Pancreas (tissue), 10 donors: ENCODE measurements around the gene THBS2. TPM values are rescaled to one million over a fixed set of nuclear protein-coding genes. Genes with fewer than 3 reads are reported as not detected.

Experiments
- ATAC-seq, 4 donors: fragments of 200-7000 bp; cut with Tn5 transposase; one replicate each; pipeline versions ENCODE4 v1.8.0 to v1.9.1; 2020; ENCODE audit warnings: mild to moderate bottlenecking in 4 of 4, moderate library complexity in 4 of 4
- DNase-seq, 6 donors: peaks; one replicate each; pipeline ENCODE4 v3.0.0-alpha.2; 2020
- FAIRE-seq: peaks from 2 replicates; lab custom pipeline; 2012; peaks lifted over from hg19 to GRCh38; lab: Jason Lieb, UNC
- H3K27ac ChIP-seq, 4 donors: fragments of 200-600 bp; sonication (generic); 1 replicate in 3 of 4; 2 replicates in 1 of 4; pipeline versions ENCODE4 v1.5.0 to v1.8.0; 2020
- H3K27me3 ChIP-seq, 4 donors: fragments of 200-600 bp; one replicate each; pipeline ENCODE4 v1.8.0; 2021
- H3K36me3 ChIP-seq, 3 donors: fragments of 200-600 bp; sonication (generic) in 1 of 3; one replicate each; pipeline versions ENCODE4 v1.5.0 to v1.8.0; 2020 to 2021
- H3K4me1 ChIP-seq, 3 donors: fragments of 200-600 bp; one replicate each; pipeline ENCODE4 v1.8.0; 2021
- H3K4me3 ChIP-seq, 4 donors: fragments of 200-600 bp; sonication (generic) in 2 of 4; one replicate each; pipeline versions ENCODE4 v1.5.0 to v1.8.0; 2020 to 2021
- H3K9me3 ChIP-seq, 4 donors: fragments of 200-600 bp; one replicate each; pipeline ENCODE4 v1.8.0; 2021
- WGBS, 2 donors: extraction: QIAGEN DNeasy Blood & Tissue Kit; methylation state at CpG; one replicate each; pipeline ENCODE4 v1.1.7; 2013; 5-methylcytosine and 5-hydroxymethylcytosine counted together
- intact Hi-C, 3 donors: fragments of 100-400 bp; cut with DNase I; formaldehyde crosslinking; loops; one replicate each; pipeline versions ENCODE4 v1.11.1 to v1.14.2; 2022
- polyA plus RNA-seq, 2 donors: library from polyadenylated mRNA; stranded (reverse); fragments of 200-250 nt; gene quantifications; one replicate each; pipeline ENCODE4 v1.2.3, GENCODE V29; 2013
- total RNA-seq, 6 donors: library from RNA; stranded (reverse); fragmentation: NEBNext Ultra II Directional in 4 of 6; extraction: Animal tissue kit (Norgen Biotek cat#: 25700) in 4 of 6; gene quantifications; one replicate each; pipeline versions ENCODE4 v1.2.1 to v1.2.4, GENCODE V29; 2021 to 2023
- TF ChIP-seq, protein P1 (sequence below), 4 donors: fragments of 200-600 bp; sonication (generic) in 3 of 4; IDR thresholded peaks; one replicate each; pipeline versions ENCODE4 v1.5.0 to v1.8.0; 2021; ENCODE audit warnings: antibody characterized with exemption in 4 of 4
- donor health status: healthy with polysubstance abuse.
- donor health status: DM: no; HTN: no; CAD: no; lungs with moderate emphysema.
- donor health status: DM: no; HTN: no; CAD: no.
- donor health status: control.
- donor health status: control.
- donor health status: Bipolar disorder and iron deficiency.
- donor health status: DM: yes; HTN: yes; CAD: no.
- donor health status: DM: no; HTN: no; CAD: no.
- donor health status: DM: no; HTN: no; CAD: no.
- donor health status: DM: yes; HTN: yes; CAD: no.

Gene THBS2
- total and polyA plus RNA-seq, 8 donors = 0.96 to 39.4 (median 2.6) TPM

DNA sequence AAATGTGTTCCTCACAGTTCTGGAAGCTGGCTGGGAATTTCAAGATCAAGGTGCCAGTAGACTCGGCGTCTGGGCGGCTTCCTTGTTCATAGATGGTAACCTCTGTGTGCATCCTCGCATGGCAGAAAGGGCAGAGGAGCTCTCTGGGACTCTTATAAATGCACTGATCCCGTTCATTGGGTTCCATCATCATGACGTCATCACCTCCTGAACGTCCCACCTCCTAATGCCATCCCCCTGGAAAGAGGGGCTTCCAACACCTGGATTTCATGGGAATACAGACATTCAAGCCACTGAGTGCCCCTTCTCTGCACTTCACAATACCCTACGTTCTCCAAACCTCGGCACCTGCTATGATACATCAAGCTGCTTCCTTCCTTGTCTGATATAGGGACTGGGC is 37.5 kb upstream of the THBS2 start:
- H3K4me1 ChIP-seq = no peaks in the 10 kb centered on the region
- no peak for FAIRE-seq

DNA sequence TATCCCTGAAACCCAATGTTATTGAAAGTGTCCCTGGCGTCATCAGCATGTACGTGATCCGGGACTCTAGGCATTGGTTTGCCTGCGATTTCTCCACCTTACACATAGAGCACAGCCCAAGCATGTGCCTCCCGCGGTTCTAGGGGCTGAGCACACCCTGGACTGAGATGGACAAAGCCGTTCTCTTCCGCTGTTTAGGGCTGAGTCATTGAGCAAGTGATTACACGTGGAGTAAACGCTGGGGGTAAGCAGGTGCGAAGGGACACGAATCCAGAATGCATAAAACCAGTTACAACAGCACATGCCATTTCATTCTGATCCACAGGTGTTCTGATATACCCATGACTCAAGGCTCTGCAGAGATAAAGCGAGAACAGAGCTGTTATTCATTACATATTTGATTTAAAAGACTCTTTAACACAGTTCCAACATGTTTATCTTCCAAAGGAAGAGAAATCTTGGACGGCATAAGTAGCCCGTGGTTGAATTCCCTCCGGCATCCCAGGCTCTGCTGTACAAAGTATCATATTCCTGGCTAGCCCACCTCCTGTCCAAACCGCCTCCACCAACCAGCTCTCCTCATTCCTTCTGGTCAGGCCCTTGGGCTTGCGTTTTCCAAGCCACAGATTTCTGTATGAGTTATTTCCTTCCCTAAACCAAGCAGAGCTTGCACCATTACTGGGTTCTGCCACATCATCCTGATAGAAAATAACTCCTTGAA is 36.1 kb upstream of the THBS2 start:
- no peaks in the 10 kb centered on the region for H3K36me3 ChIP-seq
- no peak for DNase-seq
- peak in 3 of 4 donors; percentile 43 to 70 (median 58) for ATAC-seq
- H3K27ac ChIP-seq = peak overlapping the region in 1 of 4 donors; percentile 12
- no peak overlapping the region for H3K4me3 ChIP-seq
- TF ChIP-seq, protein P1, sequence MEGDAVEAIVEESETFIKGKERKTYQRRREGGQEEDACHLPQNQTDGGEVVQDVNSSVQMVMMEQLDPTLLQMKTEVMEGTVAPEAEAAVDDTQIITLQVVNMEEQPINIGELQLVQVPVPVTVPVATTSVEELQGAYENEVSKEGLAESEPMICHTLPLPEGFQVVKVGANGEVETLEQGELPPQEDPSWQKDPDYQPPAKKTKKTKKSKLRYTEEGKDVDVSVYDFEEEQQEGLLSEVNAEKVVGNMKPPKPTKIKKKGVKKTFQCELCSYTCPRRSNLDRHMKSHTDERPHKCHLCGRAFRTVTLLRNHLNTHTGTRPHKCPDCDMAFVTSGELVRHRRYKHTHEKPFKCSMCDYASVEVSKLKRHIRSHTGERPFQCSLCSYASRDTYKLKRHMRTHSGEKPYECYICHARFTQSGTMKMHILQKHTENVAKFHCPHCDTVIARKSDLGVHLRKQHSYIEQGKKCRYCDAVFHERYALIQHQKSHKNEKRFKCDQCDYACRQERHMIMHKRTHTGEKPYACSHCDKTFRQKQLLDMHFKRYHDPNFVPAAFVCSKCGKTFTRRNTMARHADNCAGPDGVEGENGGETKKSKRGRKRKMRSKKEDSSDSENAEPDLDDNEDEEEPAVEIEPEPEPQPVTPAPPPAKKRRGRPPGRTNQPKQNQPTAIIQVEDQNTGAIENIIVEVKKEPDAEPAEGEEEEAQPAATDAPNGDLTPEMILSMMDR (IDR thresholded peaks at IDR 0.05) = no peak
- 40 to 51% methylated on average over 18 of the region's 18 CpGs for WGBS, 2 donors
- H3K27me3 ChIP-seq = no peaks in the 10 kb centered on the region
- FAIRE-seq = no peak
- H3K4me1 ChIP-seq = no peaks in the 10 kb centered on the region
- intact Hi-C loops = no loop called here
- no peaks in the 10 kb centered on the region for H3K9me3 ChIP-seq

More for the DNA sequence above, 37.5 kb upstream of the THBS2 start:
- H3K4me3 ChIP-seq = no peak overlapping the region
- no peaks in the 10 kb centered on the region for H3K36me3 ChIP-seq
- TF ChIP-seq, protein P1 (IDR thresholded peaks at IDR 0.05) = no peak
- H3K27ac ChIP-seq = no peak overlapping the region
- no peak for DNase-seq
- H3K27me3 ChIP-seq = no peaks in the 10 kb centered on the region
- no peaks in the 10 kb centered on the region for H3K9me3 ChIP-seq
- intact Hi-C loops = no loop called here
- no peak for ATAC-seq
- 68 to 76% methylated on average over 9 of the region's 9 CpGs for WGBS, 2 donors

- ATAC-seq (peak in 2 of 4 donors; percentile 15 to 23), DNase-seq (no peak), FAIRE-seq (no peak)
- Histone ChIP-seq H3K36me3 (no peaks in the 10 kb centered on the region), H3K4me1 (no peaks in the 10 kb centered on the region), H3K4me3 (no peak overlapping the region), H3K9me3 (no peaks in the 10 kb centered on the region), H3K27me3 (no peaks in the 10 kb centered on the region), H3K27ac (peak overlapping the region in 1 of 4 donors; percentile 12)
- WGBS, 2 donors = 66 to 73% methylated on average over 5 of the region's 5 CpGs
- intact Hi-C loops = no loop called here
- TF ChIP-seq, protein P1 (IDR thresholded peaks at IDR 0.05) = no peak
Measured at GRCh38 chr6:169289257-169289618, 35.6 kb upstream of the THBS2 start.

DNA sequence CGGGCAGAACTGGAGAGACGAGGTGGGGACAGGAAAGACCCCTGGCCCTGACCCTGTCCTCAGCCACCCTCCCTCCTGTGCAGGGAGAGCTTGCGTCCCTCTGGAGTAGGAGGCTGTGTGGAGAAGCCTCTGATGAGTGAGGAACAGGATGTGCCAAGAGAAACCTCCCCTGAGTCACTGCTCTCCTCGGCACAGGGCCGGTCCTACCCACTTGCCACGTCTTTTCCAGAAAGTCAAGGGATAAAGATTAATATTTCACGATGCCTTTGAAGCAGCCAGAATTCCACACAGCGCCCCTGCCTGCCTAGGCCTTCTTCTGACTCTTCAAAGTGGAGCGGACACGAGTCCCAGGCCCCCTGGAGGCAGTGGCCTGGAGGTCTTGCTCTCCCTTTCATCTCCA is 34.9 kb upstream of the THBS2 start:
- 71 to 83% methylated on average over 10 of the region's 10 CpGs for WGBS, 2 donors
- TF ChIP-seq, protein P1 (IDR thresholded peaks at IDR 0.05) = no peak

DNA sequence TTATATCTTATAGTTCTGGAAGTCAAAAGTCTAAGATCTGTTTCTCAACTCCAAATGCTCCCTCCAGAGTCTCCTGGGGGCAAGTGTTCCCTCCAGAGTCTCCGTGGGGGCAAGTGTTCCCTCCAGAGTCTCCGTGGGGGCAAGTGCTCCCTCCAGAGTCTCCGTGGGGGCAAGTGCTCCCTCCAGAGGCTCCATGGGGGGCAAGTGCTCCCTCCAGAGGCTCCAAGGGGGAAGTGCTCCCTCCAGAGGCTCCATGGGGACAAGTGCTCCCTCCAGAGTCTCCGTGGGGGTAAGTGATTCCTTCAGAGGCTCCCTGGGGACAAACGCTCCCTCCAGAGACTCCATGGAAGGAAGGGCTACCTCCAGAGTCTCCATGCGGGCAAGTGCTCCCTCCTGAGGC is 34.0 kb upstream of the THBS2 start:
- Histone ChIP-seq H3K4me3 (no peak overlapping the region), H3K4me1 (no peaks in the 10 kb centered on the region), H3K27ac (no peak overlapping the region), H3K36me3 (no peaks in the 10 kb centered on the region), H3K27me3 (no peaks in the 10 kb centered on the region), H3K9me3 (no peaks in the 10 kb centered on the region)
- FAIRE-seq = no peak
- ATAC-seq = no peak
- 51 to 52% methylated on average over 6 of the region's 6 CpGs for WGBS, 2 donors
- intact Hi-C loops = no loop called here
- no peak for DNase-seq
- TF ChIP-seq, protein P1 (IDR thresholded peaks at IDR 0.05) = no peak

More for the DNA sequence above, 34.9 kb upstream of the THBS2 start:
- H3K9me3 ChIP-seq = no peaks in the 10 kb centered on the region
- H3K4me1 ChIP-seq = no peaks in the 10 kb centered on the region
- H3K4me3 ChIP-seq = no peak overlapping the region
- no peaks in the 10 kb centered on the region for H3K36me3 ChIP-seq
- H3K27ac ChIP-seq = no peak overlapping the region
- intact Hi-C loops = no loop called here
- DNase-seq (no peak), ATAC-seq (peak in 3 of 4 donors; percentile 18 to 59 (median 35)), FAIRE-seq (no peak)
- no peaks in the 10 kb centered on the region for H3K27me3 ChIP-seq
